Stimulated activated CD4-positive, alpha-beta T cell treated with anti-CD3 and anti-CD28 coated beads, Interleukin-15, amount 100 ng/mL, for 24 hours (primary cell): ENCODE data around the gene MARK4.
A peak's percentile ranks its signal among the peaks of the same experiment; 100 is the strongest.
"Not testable (repeated sequence)": the region's sequence is repeated elsewhere in the genome, so short reads cannot be mapped to it uniquely, and the experiment has no call there.

Experiments used
- DNase-seq: peaks from one replicate; pipeline ENCODE4 v3.0.0-alpha.2; 2020

The MARK4 gene

GRCh38 chr19:45306518-45307027, 55.5 kb downstream of the MARK4 start:
- no peak for DNase-seq

GRCh38 chr19:45307361-45307760, 56.3 kb downstream of the MARK4 start:
- DNase-seq, result no peak

- DNase-seq, result not testable (repeated sequence)
Measured at GRCh38 chr19:45309322-45309721, 58.3 kb downstream of the MARK4 start.

- no peak for DNase-seq
Measured at GRCh38 chr19:45311621-45312020, 60.5 kb downstream of the MARK4 start.

- DNase-seq, result not testable (repeated sequence)
Measured at GRCh38 chr19:45312285-45312684, 61.2 kb downstream of the MARK4 start.

GRCh38 chr19:45314708-45315245, 63.7 kb downstream of the MARK4 start:
- no peak for DNase-seq

- DNase-seq, result no peak
Measured at GRCh38 chr19:45315304-45315703, 64.2 kb downstream of the MARK4 start.

- DNase-seq, result no peak
Measured at GRCh38 chr19:45320997-45321775, 70.1 kb downstream of the MARK4 start.

- DNase-seq, result no peak
Measured at GRCh38 chr19:45321848-45322247, 70.8 kb downstream of the MARK4 start.

- no peak for DNase-seq
Measured at GRCh38 chr19:45322311-45322710, 71.2 kb downstream of the MARK4 start.

GRCh38 chr19:45322744-45323281, 71.7 kb downstream of the MARK4 start, which contains the start of gene CKM:
CKM (minus strand) TSS chr19:45322875; CDS start chr19:45319713, 3,162 bp downstream.
- no peak for DNase-seq

GRCh38 chr19:45323671-45324081, 72.6 kb downstream of the MARK4 start:
- no peak for DNase-seq

- DNase-seq, result no peak
Measured at GRCh38 chr19:45324349-45324907, 73.4 kb downstream of the MARK4 start.

GRCh38 chr19:45327404-45328143, 76.5 kb downstream of the MARK4 start:
- no peak for DNase-seq

GRCh38 chr19:45331411-45331810, 80.3 kb downstream of the MARK4 start:
- no peak for DNase-seq

- no peak for DNase-seq
Measured at GRCh38 chr19:45333609-45334303, 82.7 kb downstream of the MARK4 start.

- not testable (repeated sequence) for DNase-seq
Measured at GRCh38 chr19:45334881-45335280, 83.8 kb downstream of the MARK4 start.

GRCh38 chr19:45336696-45337251, 85.7 kb downstream of the MARK4 start:
- DNase-seq, result no peak

- no peak for DNase-seq
Measured at GRCh38 chr19:45339629-45340028, 88.6 kb downstream of the MARK4 start.

- peak; percentile 46 for DNase-seq
Measured at GRCh38 chr19:45340232-45340898, 89.3 kb downstream of the MARK4 start, which contains the start of gene KLC3. KLC3 (plus strand) TSS chr19:45340750; CDS start chr19:45345542, 4,792 bp downstream.

GRCh38 chr19:45340899-45341453, 89.9 kb downstream of the MARK4 start:
- DNase-seq, result no peak
